ENCODE measurements around the gene FBXO21.

GRCh38 chr12:117129391-117129790 is 60.9 kb downstream of the FBXO21 start:
- TF ChIP-seq CTCF (IDR thresholded peaks at IDR 0.05; ENCODE audit: insufficient read depth, low read length, poor library complexity, severe bottlenecking) (no peak), EZH2phosphoT487 (conservative IDR thresholded peaks at IDR 0.05; ENCODE audit: low read length) (no peak)
